Stimulated activated CD4-positive, alpha-beta T cell treated with anti-CD3 and anti-CD28 coated beads, Interleukin-15, amount 100 ng/mL, for 24 hours (primary cell): ENCODE data around the gene ISL1.

Source experiments
- DNase-seq: peaks from one replicate; pipeline ENCODE4 v3.0.0-alpha.2; 2020

The ISL1 gene

GRCh38 chr5:51387884-51388275 lies 4.6 kb downstream of the ISL1 start:
- no peak for DNase-seq

DNA sequence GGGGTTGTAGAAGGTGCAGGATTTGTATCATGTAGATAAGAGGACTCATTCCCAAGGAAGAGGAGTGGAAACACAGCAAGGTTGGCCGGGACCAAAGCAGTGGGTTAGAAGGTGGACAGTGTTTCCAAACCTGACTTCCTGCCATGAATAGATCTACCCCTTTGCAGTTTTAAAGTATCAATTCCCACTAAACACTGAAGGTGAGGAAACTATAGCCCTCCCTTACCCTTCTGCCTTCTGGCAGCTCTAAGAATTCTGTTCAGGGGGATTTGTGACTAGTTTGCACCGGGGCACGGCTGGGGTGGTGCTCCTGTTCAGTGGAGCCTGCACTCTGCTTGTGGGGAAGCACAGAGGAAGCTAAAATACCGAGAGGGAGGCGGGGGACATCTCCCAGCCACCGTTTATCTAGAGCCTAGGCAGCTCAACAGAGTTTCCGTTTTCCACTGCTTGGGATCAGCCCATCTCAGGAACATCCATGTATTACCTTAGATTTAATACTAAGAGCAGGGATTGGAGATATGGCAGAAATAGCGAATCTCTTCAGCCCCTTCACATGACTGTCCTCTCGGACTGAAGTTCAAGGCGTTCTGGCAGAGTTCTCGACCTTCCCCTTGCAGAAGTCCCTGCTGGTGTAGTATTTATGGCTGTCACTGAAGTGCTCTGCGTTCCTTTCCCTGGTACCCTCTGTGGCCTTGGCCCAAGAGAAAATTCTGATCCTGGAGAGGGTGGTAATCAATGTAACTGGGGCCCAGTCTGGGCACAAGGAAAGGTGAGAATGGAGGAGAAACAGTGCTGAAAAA lies 5.4 kb downstream of the ISL1 start:
- DNase-seq = no peak

DNA sequence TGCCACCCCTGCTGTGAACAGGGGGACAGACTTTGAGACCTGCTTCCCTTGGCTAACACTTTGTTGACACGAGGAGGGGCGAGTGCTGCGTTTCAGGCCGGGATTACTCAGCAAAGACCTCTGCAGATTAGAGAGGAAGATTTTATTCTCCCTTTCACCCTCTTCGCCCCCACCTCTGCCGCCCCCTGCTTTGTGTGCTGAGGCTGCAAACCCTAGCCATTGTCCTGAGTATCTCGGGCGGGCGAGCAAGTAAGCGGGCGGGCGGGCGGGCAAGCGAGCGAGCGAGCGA lies 6.0 kb downstream of the ISL1 start:
- DNase-seq = no peak

DNA sequence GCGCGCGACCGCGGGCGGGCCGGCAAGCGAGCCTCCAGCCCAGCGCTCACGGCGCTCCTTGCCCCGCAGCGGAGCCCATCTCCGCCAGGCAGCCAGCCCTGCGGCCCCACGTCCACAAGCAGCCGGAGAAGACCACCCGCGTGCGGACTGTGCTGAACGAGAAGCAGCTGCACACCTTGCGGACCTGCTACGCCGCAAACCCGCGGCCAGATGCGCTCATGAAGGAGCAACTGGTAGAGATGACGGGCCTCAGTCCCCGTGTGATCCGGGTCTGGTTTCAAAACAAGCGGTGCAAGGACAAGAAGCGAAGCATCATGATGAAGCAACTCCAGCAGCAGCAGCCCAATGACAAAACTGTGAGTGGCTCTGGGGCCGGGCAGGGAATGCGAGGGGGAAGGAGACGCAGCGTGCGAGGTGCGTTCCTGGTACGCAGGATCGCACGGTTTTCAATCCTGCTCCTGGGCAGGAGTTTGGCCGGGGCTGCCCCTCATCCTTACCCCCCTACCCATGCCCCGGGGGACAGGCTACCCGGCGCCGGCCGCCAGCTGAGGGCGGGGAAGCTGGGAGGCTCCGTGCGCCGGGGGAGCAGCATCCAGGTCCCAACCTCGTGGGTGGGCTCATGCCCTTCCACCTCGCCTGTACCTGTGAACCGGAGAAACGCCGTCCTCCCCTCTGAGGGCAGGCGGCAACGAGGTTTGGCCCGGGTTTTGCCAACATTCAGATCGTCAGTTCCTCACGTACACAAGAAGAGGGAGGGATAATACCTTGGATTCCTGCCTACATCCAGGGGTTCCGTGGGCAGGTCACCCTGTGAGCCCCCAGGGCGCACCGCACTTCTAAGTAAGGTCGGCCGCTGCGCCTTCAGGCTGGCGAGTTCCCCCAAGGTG lies 6.6 kb downstream of the ISL1 start:
- DNase-seq = no peak

DNA sequence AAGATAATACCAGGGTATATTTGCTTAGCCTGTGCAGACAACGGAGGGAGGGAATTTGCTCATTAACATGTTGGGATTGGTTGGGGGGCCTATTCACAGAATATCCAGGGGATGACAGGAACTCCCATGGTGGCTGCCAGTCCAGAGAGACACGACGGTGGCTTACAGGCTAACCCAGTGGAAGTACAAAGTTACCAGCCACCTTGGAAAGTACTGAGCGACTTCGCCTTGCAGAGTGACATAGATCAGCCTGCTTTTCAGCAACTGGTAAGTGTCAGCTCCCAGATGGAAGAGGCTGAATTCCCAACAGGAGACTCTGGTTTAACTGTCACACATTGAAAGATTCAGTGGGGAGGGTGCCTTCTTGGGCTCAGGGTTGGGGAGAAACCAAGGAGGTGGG lies 7.9 kb downstream of the ISL1 start:
- no peak for DNase-seq

- no peak for DNase-seq
These were observed 9.5 kb downstream of the ISL1 start for GRCh38 chr5:51392689-51393199.

- DNase-seq = no peak
These were observed 11.4 kb downstream of the ISL1 start for GRCh38 chr5:51394609-51395008.

GRCh38 chr5:51395245-51395644 lies 12.0 kb downstream of the ISL1 start:
- DNase-seq = no peak

GRCh38 chr5:51395666-51396356 lies 12.6 kb downstream of the ISL1 start:
- no peak for DNase-seq

- no peak for DNase-seq
These were observed 13.5 kb downstream of the ISL1 start for GRCh38 chr5:51396797-51397196.

- no peak for DNase-seq
These were observed 14.7 kb downstream of the ISL1 start for GRCh38 chr5:51397996-51398395.

DNA sequence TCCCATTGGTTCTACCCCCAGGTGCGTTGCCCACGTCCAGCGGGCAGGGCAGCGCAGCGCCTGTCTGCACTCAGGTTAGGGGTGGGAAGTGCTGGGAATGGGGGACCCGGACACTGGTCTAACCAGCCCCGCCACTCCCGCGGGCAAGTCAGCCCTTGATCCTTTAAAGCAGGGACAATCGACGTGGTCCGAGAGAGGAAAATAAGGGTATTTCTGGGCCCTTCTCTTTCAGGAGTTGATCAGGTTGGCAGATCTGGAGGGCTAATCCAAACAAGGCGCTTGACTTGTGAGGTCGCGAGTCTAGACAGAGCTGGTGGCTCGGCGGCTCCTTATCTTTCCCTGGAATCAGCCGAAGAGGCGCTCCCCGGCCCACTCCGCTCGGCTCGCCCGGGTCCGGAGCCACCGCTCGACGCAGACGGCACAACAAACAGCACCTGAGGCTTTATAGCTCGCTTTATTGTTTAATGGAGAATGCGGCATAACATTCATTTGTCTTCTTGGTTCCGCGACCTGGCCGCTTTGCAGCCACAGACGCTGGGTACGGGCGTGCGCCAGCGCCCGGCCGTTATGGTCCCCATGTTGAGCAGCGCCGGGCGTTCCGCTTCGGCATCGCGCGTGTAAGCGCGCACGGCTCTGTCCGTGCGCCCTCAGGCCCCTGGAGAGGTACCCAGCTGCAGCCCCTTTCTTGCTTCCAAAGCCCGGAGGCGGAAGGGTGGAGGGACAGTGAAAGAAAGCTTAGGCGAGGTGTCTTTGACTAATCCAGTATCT lies 15.8 kb downstream of the ISL1 start:
- no peak for DNase-seq

GRCh38 chr5:51399643-51400006 lies 16.4 kb downstream of the ISL1 start:
- no peak for DNase-seq

- DNase-seq = no peak
These were observed 21.0 kb downstream of the ISL1 start for GRCh38 chr5:51404255-51404654.

- no peak for DNase-seq
These were observed 28.7 kb downstream of the ISL1 start for GRCh38 chr5:51411921-51412325.

- DNase-seq = no peak
These were observed 31.3 kb downstream of the ISL1 start for GRCh38 chr5:51414516-51414915.

GRCh38 chr5:51416149-51416548 lies 32.9 kb downstream of the ISL1 start:
- no peak for DNase-seq

GRCh38 chr5:51433052-51433710 lies 49.9 kb downstream of the ISL1 start:
- no peak for DNase-seq

DNA sequence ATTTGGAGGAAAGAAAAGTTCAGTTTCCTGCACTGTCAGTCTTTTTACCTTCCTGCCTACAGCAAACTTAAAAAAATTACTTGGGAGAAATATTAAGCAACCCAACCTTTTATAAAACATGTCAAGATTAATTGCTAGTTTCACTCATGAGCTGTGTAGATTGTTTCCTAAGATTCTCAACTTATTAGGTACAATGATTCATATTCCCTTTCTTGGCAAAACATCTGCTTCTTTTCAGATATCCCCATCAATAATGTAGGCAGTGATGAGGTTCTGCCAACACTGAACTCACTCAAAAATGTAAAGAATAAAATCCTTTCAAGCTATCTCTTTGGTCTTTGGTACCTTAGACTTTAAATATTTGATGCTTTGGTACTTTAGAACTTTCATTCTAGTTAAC lies 56.0 kb downstream of the ISL1 start:
- DNase-seq = no peak
